ENCODE measurements around the gene GPALPP1.
"Not testable (repeated sequence)": the region's sequence is repeated elsewhere in the genome, so short reads cannot be mapped to it uniquely, and the experiment has no call there.

GPALPP1 gene

GRCh38 chr13:44978328-44978727 lies 11.0 kb upstream of the GPALPP1 start:
- no peak for DNase-seq
- in situ Hi-C loops (cut with MboI; ENCODE audit: low pct_unique_long_range_greater_than_20kb, low sequenced_read_pairs), result no loop called here

- in situ Hi-C loops (cut with MboI; ENCODE audit: low pct_unique_long_range_greater_than_20kb, low sequenced_read_pairs), result no loop called here
- DNase-seq, result no peak
These were observed 603 bp downstream of the GPALPP1 start for GRCh38 chr13:44989941-44990340.

- DNase-seq, result no peak
- in situ Hi-C loops (cut with MboI; ENCODE audit: low pct_unique_long_range_greater_than_20kb, low sequenced_read_pairs), result no loop called here
These were observed 14.1 kb downstream of the GPALPP1 start for GRCh38 chr13:45003417-45003816.

- in situ Hi-C loops (cut with MboI; ENCODE audit: low pct_unique_long_range_greater_than_20kb, low sequenced_read_pairs), result no loop called here
These were observed 14.8 kb downstream of the GPALPP1 start for GRCh38 chr13:45004096-45004495.

GRCh38 chr13:45007225-45007624 lies 17.9 kb downstream of the GPALPP1 start:
- DNase-seq, result no peak
- in situ Hi-C loops (cut with MboI; ENCODE audit: low pct_unique_long_range_greater_than_20kb, low sequenced_read_pairs), result no loop called here

More at GRCh38 chr13:45004096-45004495, 14.8 kb downstream of the GPALPP1 start:
- no peak for DNase-seq

GRCh38 chr13:45007823-45008222 lies 18.5 kb downstream of the GPALPP1 start:
- no peak for DNase-seq
- in situ Hi-C loops (cut with MboI; ENCODE audit: low pct_unique_long_range_greater_than_20kb, low sequenced_read_pairs), result no loop called here

- in situ Hi-C loops (cut with MboI; ENCODE audit: low pct_unique_long_range_greater_than_20kb, low sequenced_read_pairs), result no loop called here
- DNase-seq, result no peak
These were observed 21.9 kb downstream of the GPALPP1 start for GRCh38 chr13:45011198-45011597.

- in situ Hi-C loops (cut with MboI; ENCODE audit: low pct_unique_long_range_greater_than_20kb, low sequenced_read_pairs), result no loop called here
- DNase-seq, result peak; percentile 24
These were observed 26.0 kb downstream of the GPALPP1 start for GRCh38 chr13:45015300-45015699.

- in situ Hi-C loops (cut with MboI; ENCODE audit: low pct_unique_long_range_greater_than_20kb, low sequenced_read_pairs), result no loop called here
- DNase-seq, result no peak
These were observed 27.6 kb downstream of the GPALPP1 start for GRCh38 chr13:45016792-45017425.

- DNase-seq; in situ Hi-C loops (cut with MboI; ENCODE audit: low pct_unique_long_range_greater_than_20kb, low sequenced_read_pairs): not testable (repeated sequence)
These were observed 30.6 kb downstream of the GPALPP1 start for GRCh38 chr13:45019981-45020380.

- DNase-seq, result no peak
- in situ Hi-C loops (cut with MboI; ENCODE audit: low pct_unique_long_range_greater_than_20kb, low sequenced_read_pairs), result no loop called here
These were observed 31.9 kb downstream of the GPALPP1 start for GRCh38 chr13:45021250-45021649.

GRCh38 chr13:45024847-45025246 lies 35.5 kb downstream of the GPALPP1 start:
- in situ Hi-C loops (cut with MboI; ENCODE audit: low pct_unique_long_range_greater_than_20kb, low sequenced_read_pairs), result no loop called here
- DNase-seq, result no peak

- in situ Hi-C loops (cut with MboI; ENCODE audit: low pct_unique_long_range_greater_than_20kb, low sequenced_read_pairs), result no loop called here
- no peak for DNase-seq
These were observed 45.0 kb downstream of the GPALPP1 start for GRCh38 chr13:45034342-45034741.

GRCh38 chr13:45036206-45036605 lies 46.9 kb downstream of the GPALPP1 start:
- in situ Hi-C loops (cut with MboI; ENCODE audit: low pct_unique_long_range_greater_than_20kb, low sequenced_read_pairs), result no loop called here
- no peak for DNase-seq

GRCh38 chr13:45040173-45040572 lies 50.8 kb downstream of the GPALPP1 start:
- in situ Hi-C loops (cut with MboI; ENCODE audit: low pct_unique_long_range_greater_than_20kb, low sequenced_read_pairs), result no loop called here

GRCh38 chr13:45040622-45041021 lies 51.3 kb downstream of the GPALPP1 start:
- DNase-seq, result no peak
- in situ Hi-C loops (cut with MboI; ENCODE audit: low pct_unique_long_range_greater_than_20kb, low sequenced_read_pairs), result no loop called here

More at GRCh38 chr13:45040173-45040572, 50.8 kb downstream of the GPALPP1 start:
- DNase-seq, result no peak

- in situ Hi-C loops (cut with MboI; ENCODE audit: low pct_unique_long_range_greater_than_20kb, low sequenced_read_pairs), result no loop called here
- DNase-seq, result no peak
These were observed 53.2 kb downstream of the GPALPP1 start for GRCh38 chr13:45042539-45042938.

GRCh38 chr13:45046445-45046844 lies 57.1 kb downstream of the GPALPP1 start:
- in situ Hi-C loops (cut with MboI; ENCODE audit: low pct_unique_long_range_greater_than_20kb, low sequenced_read_pairs), result no loop called here
- no peak for DNase-seq

- in situ Hi-C loops (cut with MboI; ENCODE audit: low pct_unique_long_range_greater_than_20kb, low sequenced_read_pairs), result no loop called here
- peak; percentile 79 for DNase-seq
These were observed 58.3 kb downstream of the GPALPP1 start for GRCh38 chr13:45047394-45048310.

GRCh38 chr13:45048890-45049407 lies 59.6 kb downstream of the GPALPP1 start:
- DNase-seq, result no peak
- in situ Hi-C loops (cut with MboI; ENCODE audit: low pct_unique_long_range_greater_than_20kb, low sequenced_read_pairs), result no loop called here

All from KBM-7 (cell line).